Smooth muscle cell (in vitro differentiated cells): ENCODE data around the gene TRIO. TPM values are rescaled to one million over a fixed set of nuclear protein-coding genes. Genes with fewer than 3 reads are reported as not detected.

ENCODE experiments used
- DNase-seq: peaks from one replicate; lab custom pipeline; 2025; ENCODE audit not compliant: unreplicated experiment; lab: John Stamatoyannopoulos, UW
- H2AFZ ChIP-seq: fragments of 200-600 bp; sonication (generic); 2 replicates; pipeline ENCODE4 v1.6.0; 2016; ENCODE audit warnings: antibody characterized with exemption, low read depth, mild to moderate bottlenecking
- H3F3A ChIP-seq: fragments of 200-600 bp; sonication (generic); 2 replicates; pipeline ENCODE4 v1.6.0; 2017; ENCODE audit warnings: antibody characterized with exemption, low read depth
- H3K27ac ChIP-seq: fragments of 200-600 bp; sonication (generic); 2 replicates; pipeline ENCODE4 v1.5.1; 2016; ENCODE audit warnings: low read depth, mild to moderate bottlenecking
- H3K27me3 ChIP-seq: fragments of 200-600 bp; sonication (generic); 2 replicates; pipeline ENCODE4 v1.6.1; 2016; ENCODE audit warnings: low read depth, mild to moderate bottlenecking
- H3K36me3 ChIP-seq: fragments of 200-600 bp; sonication (generic); 2 replicates; pipeline ENCODE4 v1.5.1; 2016; ENCODE audit warnings: low read depth
- H3K4me1 ChIP-seq: fragments of 200-600 bp; sonication (generic); 2 replicates; pipeline ENCODE4 v1.5.1; 2016; ENCODE audit warnings: low read depth
- H3K4me2 ChIP-seq: fragments of 200-600 bp; sonication (generic); 2 replicates; pipeline ENCODE4 v1.6.0; 2016; ENCODE audit warnings: mild to moderate bottlenecking
- H3K4me3 ChIP-seq: fragments of 200-600 bp; sonication (generic); 2 replicates; pipeline ENCODE4 v1.5.1; 2016; ENCODE audit warnings: mild to moderate bottlenecking
- H3K79me2 ChIP-seq: fragments of 200-600 bp; sonication (generic); 2 replicates; pipeline ENCODE4 v1.6.0; 2016; ENCODE audit warnings: low read depth, mild to moderate bottlenecking
- H3K9ac ChIP-seq: fragments of 200-600 bp; sonication (generic); 2 replicates; pipeline ENCODE4 v1.6.0; 2016; ENCODE audit warnings: low read depth
- H3K9me3 ChIP-seq: fragments of 200-600 bp; sonication (generic); replicated peaks from 2 replicates; pipeline ENCODE4 v1.5.1; 2016; ENCODE audit warnings: low read depth
- H4K20me1 ChIP-seq: fragments of 200-600 bp; sonication (generic); 2 replicates; pipeline ENCODE4 v1.6.0; 2016; ENCODE audit warnings: low read depth
- CTCF ChIP-seq: fragments of 200-600 bp; sonication (generic); IDR thresholded peaks from 2 replicates; pipeline ENCODE4 v1.5.1; 2017; ENCODE audit warnings: borderline replicate concordance, mild to moderate bottlenecking, antibody characterized with exemption; ENCODE audit not compliant: insufficient read depth, poor library complexity, severe bottlenecking
- WGBS: methylation state at CpG from one replicate; pipeline ENCODE4 v1.1.7; 2016; ENCODE audit warnings: low lambda C conversion rate; 5-methylcytosine and 5-hydroxymethylcytosine counted together
- polyA plus RNA-seq: library from polyadenylated mRNA; unstranded; fragments of >200 nt; fragmentation: Nextera tagmentation; extraction: Ambion mirVana; gene quantifications from 2 replicates; pipeline ENCODE4 v1.2.1, GENCODE V29; 2016
- total RNA-seq: library from RNA; depleted of rRNA; stranded (reverse); fragments of >200 nt; gene quantifications from 2 replicates; pipeline ENCODE4 v1.2.3, GENCODE V29; 2014

Gene TRIO
- total and polyA plus RNA-seq, 2 experiments from 2014 or later: 10.2 to 118 TPM

GRCh38 chr5:14330729-14331385 is 187.7 kb downstream of the TRIO start:
- H3K4me3 ChIP-seq: no peak overlapping the region
- H2AFZ ChIP-seq: no peak overlapping the region
- WGBS: 94% methylated on average over 14 of the region's 14 CpGs
- peaks cover 92% of the 10 kb centered on the region for H4K20me1 ChIP-seq
- no peaks in the 10 kb centered on the region for H3K27me3 ChIP-seq
- no peaks in the 10 kb centered on the region for H3F3A ChIP-seq
- peaks cover 18% of the 10 kb centered on the region for H3K36me3 ChIP-seq
- DNase-seq: no peak
- H3K27ac ChIP-seq: no peak overlapping the region
- H3K9ac ChIP-seq: no peak overlapping the region
- H3K9me3 ChIP-seq: no peaks in the 10 kb centered on the region
- no peak overlapping the region for H3K4me2 ChIP-seq
- H3K4me1 ChIP-seq: no peaks in the 10 kb centered on the region
- peaks cover 10% of the 10 kb centered on the region for H3K79me2 ChIP-seq
- TF ChIP-seq CTCF: no peak

- Histone ChIP-seq H3K36me3 (peaks cover 19% of the 10 kb centered on the region), H3K4me1 (no peaks in the 10 kb centered on the region), H3K4me3 (no peak overlapping the region), H3K9ac (no peak overlapping the region), H3K9me3 (no peaks in the 10 kb centered on the region), H2AFZ (no peak overlapping the region), H3K27me3 (no peaks in the 10 kb centered on the region), H4K20me1 (peaks cover 92% of the 10 kb centered on the region), H3F3A (no peaks in the 10 kb centered on the region), H3K79me2 (peaks cover 10% of the 10 kb centered on the region), H3K27ac (no peak overlapping the region), H3K4me2 (no peak overlapping the region)
- DNase-seq: no peak
- TF ChIP-seq CTCF: no peak
- WGBS: 90% methylated on average over 4 of the region's 4 CpGs
Observed at GRCh38 chr5:14331386-14331781, 188.2 kb downstream of the TRIO start.

GRCh38 chr5:14332038-14332631 is 189.0 kb downstream of the TRIO start:
- Histone ChIP-seq H3K4me3 (no peak overlapping the region), H3K9me3 (no peaks in the 10 kb centered on the region), H3K27me3 (no peaks in the 10 kb centered on the region), H3F3A (no peaks in the 10 kb centered on the region), H4K20me1 (peaks cover 92% of the 10 kb centered on the region), H3K4me2 (no peak overlapping the region), H2AFZ (no peak overlapping the region), H3K79me2 (peaks cover 10% of the 10 kb centered on the region), H3K27ac (no peak overlapping the region), H3K36me3 (peaks cover 27% of the 10 kb centered on the region), H3K4me1 (no peaks in the 10 kb centered on the region), H3K9ac (no peak overlapping the region)
- no peak for DNase-seq
- no peak for TF ChIP-seq CTCF
- 94% methylated on average over 6 of the region's 6 CpGs for WGBS

- Histone ChIP-seq H3K27me3 (no peaks in the 10 kb centered on the region), H3K4me3 (no peak overlapping the region), H3K4me1 (no peaks in the 10 kb centered on the region), H3K36me3 (peaks cover 28% of the 10 kb centered on the region), H4K20me1 (peaks cover 91% of the 10 kb centered on the region), H3K79me2 (peaks cover 5% of the 10 kb centered on the region), H3K9ac (no peak overlapping the region), H3K4me2 (no peak overlapping the region), H3K27ac (no peak overlapping the region), H3F3A (no peaks in the 10 kb centered on the region), H2AFZ (no peak overlapping the region), H3K9me3 (no peaks in the 10 kb centered on the region)
- DNase-seq: no peak
- no peak for TF ChIP-seq CTCF
- WGBS: 91% methylated on average over 10 of the region's 10 CpGs
Observed at GRCh38 chr5:14332746-14333145, 189.6 kb downstream of the TRIO start.
